GM12892 (cell line): ENCODE data around the gene PTPRU.
"Not testable (repeated sequence)": the region's sequence is repeated elsewhere in the genome, so short reads cannot be mapped to it uniquely, and the experiment has no call there.

Source experiments
- DNase-seq: peaks from one replicate; pipeline ENCODE4 v3.0.0; 2011; ENCODE audit not compliant: insufficient read length
- FAIRE-seq: peaks from 2 replicates; lab custom pipeline; 2011; peaks lifted over from hg19 to GRCh38; lab: Jason Lieb, UNC
- POLR2A ChIP-seq: IDR thresholded peaks from 2 replicates; pipeline ENCODE4 v1.6.1; 2011; ENCODE audit warnings: low read depth, low read length, control low read depth
- POLR2AphosphoS5 ChIP-seq: IDR thresholded peaks from 2 replicates; pipeline ENCODE4 v1.6.1; 2011; ENCODE audit warnings: low read depth, low read length, control low read depth
- TAF1 ChIP-seq: IDR thresholded peaks from 2 replicates; pipeline ENCODE4 v1.6.1; 2011; ENCODE audit warnings: low read depth, mild to moderate bottlenecking, control low read depth, low read length, borderline replicate concordance

The PTPRU gene

DNA sequence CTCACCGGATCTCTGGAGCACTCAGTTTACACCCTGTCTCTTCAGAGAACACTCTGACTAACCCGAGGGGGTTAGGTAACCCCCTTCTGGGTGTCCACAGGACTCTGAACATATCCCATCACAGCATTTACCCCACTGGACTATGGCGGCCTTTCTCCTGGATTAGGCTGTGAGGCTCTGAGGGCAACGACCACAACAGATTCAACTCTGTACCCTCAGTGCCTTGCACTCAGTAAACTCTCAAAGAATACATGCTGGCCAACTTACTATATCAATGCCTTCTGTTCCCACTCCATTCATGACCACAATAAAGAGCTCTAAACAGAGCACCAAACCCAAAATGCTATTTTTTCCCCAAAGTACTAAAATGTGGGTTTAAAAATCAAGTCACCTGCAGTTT is 11.0 kb upstream of the PTPRU start:
- TF ChIP-seq TAF1: no peak
- no peak for TF ChIP-seq POLR2A
- TF ChIP-seq POLR2AphosphoS5: no peak
- no peak for FAIRE-seq
- no peak for DNase-seq

DNA sequence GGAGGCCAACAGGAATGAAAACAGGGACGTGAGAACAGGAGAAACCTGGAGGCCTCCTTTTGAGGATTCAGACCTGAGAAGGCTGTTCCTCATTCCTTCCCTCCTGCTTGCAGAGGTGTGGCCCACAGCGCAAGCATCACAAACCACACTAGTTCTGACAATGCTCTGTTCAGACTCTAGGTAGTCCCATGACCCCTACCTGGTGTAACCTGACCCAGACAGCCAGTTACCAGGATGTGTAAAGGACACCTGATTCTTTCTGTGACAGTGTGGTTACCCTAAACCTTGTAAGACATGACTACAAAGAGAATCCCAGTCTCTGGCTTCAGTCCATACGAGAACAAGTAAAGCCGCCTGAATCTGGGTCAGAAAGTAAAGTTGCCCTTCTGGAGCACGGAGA is 8.8 kb upstream of the PTPRU start:
- DNase-seq (no peak), FAIRE-seq (no peak)
- TF ChIP-seq POLR2AphosphoS5: no peak
- TF ChIP-seq POLR2A: no peak
- TF ChIP-seq TAF1: no peak

- no peak for DNase-seq
- FAIRE-seq: no peak
- TF ChIP-seq TAF1 (no peak), POLR2AphosphoS5 (no peak), POLR2A (no peak)
These were observed 6.1 kb upstream of the PTPRU start for GRCh38 chr1:29230204-29230552.

- DNase-seq (peak; percentile 94), FAIRE-seq (peak; percentile 97)
- TF ChIP-seq POLR2A (peak; percentile 93), POLR2AphosphoS5 (peak; percentile 79), TAF1 (peak; percentile 49; the same call in 1 of the 2 replicates)
These were observed 5.6 kb upstream of the PTPRU start, which contains the start of gene MECR for GRCh38 chr1:29230553-29231378. Gene MECR (minus strand): TSS chr1:29230934. CDS start chr1:29230906, 28 bp downstream.

- FAIRE-seq: no peak
- TF ChIP-seq POLR2AphosphoS5: no peak
- no peak for DNase-seq
These were observed 3.9 kb upstream of the PTPRU start for GRCh38 chr1:29232387-29232786.

DNA sequence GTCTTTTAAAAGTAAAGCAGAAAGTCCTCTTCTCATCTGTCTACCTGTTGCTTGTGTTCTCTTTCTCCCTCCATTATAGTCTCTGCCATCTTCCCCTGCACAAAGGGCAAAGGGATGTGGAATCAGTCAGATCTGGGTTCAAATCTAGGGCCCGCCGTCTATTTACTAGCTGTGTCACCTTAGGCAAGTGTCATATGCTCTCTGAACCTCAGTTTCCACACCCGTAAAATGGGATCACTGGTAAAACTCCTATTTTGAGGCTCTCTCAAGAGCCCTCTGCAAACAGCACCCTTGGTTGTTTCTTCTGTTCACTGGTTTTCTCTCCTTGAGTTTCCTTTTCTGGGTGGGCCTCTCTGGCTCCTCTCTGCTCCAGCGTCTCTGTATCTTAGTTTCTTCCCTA is 2.6 kb upstream of the PTPRU start:
- TF ChIP-seq POLR2A (no peak), POLR2AphosphoS5 (no peak), TAF1 (no peak)
- DNase-seq (no peak), FAIRE-seq (no peak)

GRCh38 chr1:29234471-29234870 is 1.9 kb upstream of the PTPRU start:
- no peak for TF ChIP-seq POLR2AphosphoS5
- TF ChIP-seq POLR2A: no peak
- DNase-seq (no peak), FAIRE-seq (no peak)

DNA sequence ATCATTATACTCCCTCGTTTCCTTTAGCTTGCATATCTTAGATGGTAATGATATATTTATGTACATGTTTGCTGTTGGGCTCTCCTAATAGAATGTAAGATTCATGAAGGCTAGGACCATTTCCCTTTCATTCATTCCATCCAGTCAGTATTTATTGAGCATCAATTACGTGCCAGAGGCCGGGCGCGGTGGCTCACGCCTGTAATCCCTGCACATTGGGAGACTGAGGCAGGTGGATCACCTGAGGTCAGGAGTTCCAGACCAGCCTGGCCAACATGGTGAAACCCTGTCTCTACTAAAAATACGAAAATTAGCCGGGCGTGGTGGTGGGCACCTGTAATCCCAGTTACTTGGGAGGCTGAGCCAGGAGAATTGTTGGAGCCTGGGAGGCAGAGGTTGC is 1.4 kb upstream of the PTPRU start:
- not testable (repeated sequence) for DNase-seq, FAIRE-seq

GRCh38 chr1:29236712-29237128 is 398 bp downstream of the PTPRU start:
- FAIRE-seq (peak; percentile 42), DNase-seq (no peak)
- no peak for TF ChIP-seq POLR2A
- no peak for TF ChIP-seq TAF1
- TF ChIP-seq POLR2AphosphoS5: no peak

GRCh38 chr1:29237129-29237821 is 953 bp downstream of the PTPRU start:
- FAIRE-seq (peak; percentile 44), DNase-seq (no peak)
- TF ChIP-seq TAF1 (no peak), POLR2AphosphoS5 (no peak), POLR2A (no peak)

DNA sequence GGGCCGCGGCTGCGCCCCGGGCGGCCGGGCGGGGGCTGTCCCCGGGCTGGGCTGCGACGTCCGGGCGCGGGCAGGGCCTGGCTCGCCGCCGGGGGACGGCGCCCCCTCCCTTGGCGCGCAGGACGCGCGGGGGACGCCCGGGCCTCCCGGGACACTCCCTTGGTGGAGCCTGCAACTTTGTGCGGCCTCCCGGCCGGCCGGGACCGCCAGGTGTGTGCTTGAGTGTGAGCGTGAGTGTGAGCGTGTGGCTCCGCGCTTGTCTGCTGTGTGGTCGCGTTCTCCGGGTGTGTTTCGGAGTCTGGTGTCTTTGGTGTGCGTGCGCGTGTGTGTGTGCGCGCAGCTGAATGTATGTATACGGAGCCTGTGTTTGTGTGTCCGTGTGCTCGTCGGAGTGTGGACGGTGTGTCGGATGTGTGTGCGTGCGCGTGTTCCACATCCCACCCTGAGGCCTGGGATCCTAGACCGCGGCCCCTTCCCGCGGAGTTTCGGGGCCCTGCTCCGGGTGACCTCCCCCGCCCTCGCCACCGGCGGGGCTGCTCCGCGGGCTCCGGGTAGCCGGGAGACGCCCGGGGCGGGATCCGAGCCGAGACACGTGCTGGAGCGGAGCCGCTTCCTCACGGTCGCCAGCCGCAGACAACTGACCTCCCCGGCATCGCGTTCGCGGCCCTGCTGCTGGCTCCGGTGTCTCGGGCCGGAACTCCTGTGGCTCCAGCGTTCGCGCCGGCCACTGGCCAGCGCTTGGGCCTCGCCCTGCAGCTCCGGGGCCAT is 1.7 kb downstream of the PTPRU start:
- FAIRE-seq: no peak

GRCh38 chr1:29238620-29239002 is 2.3 kb downstream of the PTPRU start:
- FAIRE-seq (no peak), DNase-seq (no peak)
- TF ChIP-seq POLR2A (no peak), POLR2AphosphoS5 (no peak), TAF1 (no peak)

More for the DNA sequence above, 1.7 kb downstream of the PTPRU start:
- TF ChIP-seq POLR2AphosphoS5 (no peak), TAF1 (no peak), POLR2A (no peak)
- DNase-seq: peak; percentile 31
